ENCODE results near the gene AIRE. TPM values are rescaled to one million over a fixed set of nuclear protein-coding genes. Genes with fewer than 3 reads are reported as not detected.

Gene AIRE
- total and polyA plus RNA-seq, 3 experiments from 2014 or later: 0.22 TPM; not detected in 2

- Mint-ChIP-seq H3K4me3 (no peak overlapping the region), H3K36me3 (peaks cover 0 to 48% (median 0%) of the 10 kb centered on the region in 3 donors), H3K4me1 (no peaks in the 10 kb centered on the region), H3K27me3 (no peaks in the 10 kb centered on the region), H3K9me3 (no peaks in the 10 kb centered on the region), H3K27ac (no peak overlapping the region)
- Histone ChIP-seq H3K4me3 (ENCODE audit: low read length) (no peak overlapping the region), H3K27ac (ENCODE audit: low read depth, low read length) (no peak overlapping the region), H3K36me3 (ENCODE audit: insufficient read depth, low read length) (peaks cover 5% of the 10 kb centered on the region), H3K4me1 (ENCODE audit: insufficient read depth, low read length) (no peaks in the 10 kb centered on the region), H3K27me3 (ENCODE audit: insufficient read depth, low read length, poor library complexity, severe bottlenecking) (no peaks in the 10 kb centered on the region), H3K9me3 (ENCODE audit: low read length) (no peaks in the 10 kb centered on the region)
- POLR2A ChIA-PET: no interaction called here
- DNase-seq: no peak
- CTCF ChIA-PET: no interaction called here
Measured at GRCh38 chr21:44317871-44318270, 32.2 kb downstream of the AIRE start.

- Mint-ChIP-seq H3K27me3 (no peaks in the 10 kb centered on the region), H3K9me3 (no peaks in the 10 kb centered on the region), H3K4me1 (no peaks in the 10 kb centered on the region), H3K27ac (no peak overlapping the region), H3K4me3 (no peak overlapping the region), H3K36me3 (peaks cover 0 to 50% (median 0%) of the 10 kb centered on the region in 3 donors)
- H3K36me3 ChIP-seq (ENCODE audit: insufficient read depth, low read length): peaks cover 5% of the 10 kb centered on the region
- DNase-seq: no peak
- no peak overlapping the region for H3K4me3 ChIP-seq (ENCODE audit: low read length)
- H3K27ac ChIP-seq (ENCODE audit: low read depth, low read length): no peak overlapping the region
- ChIA-PET POLR2A (interaction anchor here (0.6 kb wide), 1 partner anchor 1083 kb away, joined by 4 read pairs; no protein-coding TSS in a partner anchor), CTCF (no interaction called here)
- no peaks in the 10 kb centered on the region for H3K4me1 ChIP-seq (ENCODE audit: insufficient read depth, low read length)
- H3K9me3 ChIP-seq (ENCODE audit: low read length): no peaks in the 10 kb centered on the region
- H3K27me3 ChIP-seq (ENCODE audit: insufficient read depth, low read length, poor library complexity, severe bottlenecking): no peaks in the 10 kb centered on the region
Measured at GRCh38 chr21:44318489-44319285, 33.0 kb downstream of the AIRE start.

DNA sequence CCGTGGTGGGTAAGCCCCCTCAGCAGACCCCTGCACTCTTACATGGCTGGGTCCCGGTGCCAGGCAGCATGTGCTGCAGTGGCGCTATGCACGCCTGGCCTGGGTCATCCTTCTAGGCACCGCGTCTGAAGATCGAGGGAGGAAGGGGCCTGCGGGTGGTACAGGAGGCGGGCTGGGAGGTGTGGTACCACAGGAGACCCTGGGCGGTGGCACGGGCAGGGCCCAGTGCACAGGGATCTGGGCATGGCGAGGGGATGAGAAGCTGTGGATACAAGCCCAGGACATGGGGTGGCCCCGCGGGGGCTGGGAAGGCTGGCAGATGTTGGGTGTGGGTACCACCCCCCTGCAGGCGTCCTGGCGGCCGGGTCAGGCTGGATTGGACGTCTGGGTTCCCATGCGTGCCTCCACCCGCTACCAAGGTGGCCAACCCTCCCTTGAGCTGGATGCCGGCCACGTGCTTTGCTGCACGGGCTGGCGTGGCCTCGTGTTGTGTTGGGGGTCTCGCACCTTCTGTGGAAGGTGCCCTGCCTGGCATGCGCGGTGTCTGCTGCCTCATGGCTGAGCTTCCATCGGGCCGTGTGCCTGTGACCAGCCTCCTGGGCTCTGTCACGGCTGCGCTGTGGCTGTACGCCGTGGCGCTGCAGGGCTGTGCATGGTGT lies 33.9 kb downstream of the AIRE start:
- Histone ChIP-seq H3K36me3 (ENCODE audit: insufficient read depth, low read length) (peaks cover 5% of the 10 kb centered on the region), H3K9me3 (ENCODE audit: low read length) (no peaks in the 10 kb centered on the region), H3K4me3 (ENCODE audit: low read length) (no peak overlapping the region), H3K27me3 (ENCODE audit: insufficient read depth, low read length, poor library complexity, severe bottlenecking) (no peaks in the 10 kb centered on the region), H3K27ac (ENCODE audit: low read depth, low read length) (no peak overlapping the region), H3K4me1 (ENCODE audit: insufficient read depth, low read length) (no peaks in the 10 kb centered on the region)
- H3K36me3 Mint-ChIP-seq: peaks cover 0 to 53% (median 0%) of the 10 kb centered on the region in 3 donors
- CTCF ChIA-PET: interaction anchor here (0.5 kb wide), 1 partner anchor 109 kb away, joined by 4 read pairs; no protein-coding TSS in a partner anchor
- no peak for DNase-seq
- H3K9me3 Mint-ChIP-seq: no peaks in the 10 kb centered on the region
- H3K4me3 Mint-ChIP-seq: no peak overlapping the region
- POLR2A ChIA-PET: no interaction called here
- H3K27me3 Mint-ChIP-seq: no peaks in the 10 kb centered on the region
- H3K27ac Mint-ChIP-seq: peak overlapping the region in 1 of 8 donors; percentile 38
- no peaks in the 10 kb centered on the region for H3K4me1 Mint-ChIP-seq

DNA sequence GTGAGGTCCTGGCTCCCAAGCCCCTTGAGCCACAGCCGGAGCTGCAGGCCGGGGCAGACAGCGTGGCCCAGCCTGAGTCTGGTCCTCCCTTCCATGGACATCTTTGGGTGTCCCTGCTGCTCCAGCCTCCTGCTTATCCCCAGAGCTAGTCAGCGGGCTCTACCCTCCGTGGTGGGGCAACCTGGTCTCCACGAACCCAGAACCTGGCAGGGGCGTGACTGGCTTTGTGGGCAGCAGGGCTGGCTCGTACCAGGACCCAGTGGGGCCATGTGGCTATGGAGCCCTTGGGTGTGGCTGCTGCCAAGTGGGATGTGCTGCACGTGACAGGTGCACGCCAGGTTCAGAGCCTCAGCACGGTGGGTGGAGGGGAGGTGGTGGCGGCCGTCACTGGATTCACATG lies 35.2 kb downstream of the AIRE start:
- Histone ChIP-seq H3K9me3 (ENCODE audit: low read length) (no peaks in the 10 kb centered on the region), H3K4me3 (ENCODE audit: low read length) (no peak overlapping the region), H3K36me3 (ENCODE audit: insufficient read depth, low read length) (peaks cover 5% of the 10 kb centered on the region), H3K27ac (ENCODE audit: low read depth, low read length) (no peak overlapping the region), H3K4me1 (ENCODE audit: insufficient read depth, low read length) (no peaks in the 10 kb centered on the region), H3K27me3 (ENCODE audit: insufficient read depth, low read length, poor library complexity, severe bottlenecking) (no peaks in the 10 kb centered on the region)
- Mint-ChIP-seq H3K27me3 (no peaks in the 10 kb centered on the region), H3K4me3 (no peak overlapping the region), H3K36me3 (peaks cover 0 to 54% (median 0%) of the 10 kb centered on the region in 3 donors), H3K9me3 (no peaks in the 10 kb centered on the region), H3K4me1 (no peaks in the 10 kb centered on the region), H3K27ac (no peak overlapping the region)
- DNase-seq: no peak
- CTCF ChIA-PET: no interaction called here
- POLR2A ChIA-PET: interaction anchor here (1.0 kb wide), 1 partner anchor 14 kb away, joined by 4 read pairs; no protein-coding TSS in a partner anchor

GRCh38 chr21:44321846-44322450 lies 36.3 kb downstream of the AIRE start:
- Histone ChIP-seq H3K4me1 (ENCODE audit: insufficient read depth, low read length) (no peaks in the 10 kb centered on the region), H3K36me3 (ENCODE audit: insufficient read depth, low read length) (peaks cover 5% of the 10 kb centered on the region), H3K27ac (ENCODE audit: low read depth, low read length) (no peak overlapping the region), H3K4me3 (ENCODE audit: low read length) (no peak overlapping the region), H3K9me3 (ENCODE audit: low read length) (no peaks in the 10 kb centered on the region), H3K27me3 (ENCODE audit: insufficient read depth, low read length, poor library complexity, severe bottlenecking) (no peaks in the 10 kb centered on the region)
- DNase-seq: no peak
- Mint-ChIP-seq H3K27ac (no peak overlapping the region), H3K4me3 (no peak overlapping the region), H3K36me3 (peaks cover 0 to 53% (median 0%) of the 10 kb centered on the region in 3 donors), H3K4me1 (no peaks in the 10 kb centered on the region), H3K9me3 (no peaks in the 10 kb centered on the region), H3K27me3 (no peaks in the 10 kb centered on the region)
- CTCF ChIA-PET: no interaction called here
- POLR2A ChIA-PET: no interaction called here

GRCh38 chr21:44322621-44323325 lies 37.1 kb downstream of the AIRE start:
- peaks cover 3% of the 10 kb centered on the region for H3K36me3 ChIP-seq (ENCODE audit: insufficient read depth, low read length)
- CTCF ChIA-PET: interaction anchor here (1.2 kb wide), 1 partner anchor 8 kb away, joined by 3 read pairs; no protein-coding TSS in a partner anchor
- DNase-seq: no peak
- Mint-ChIP-seq H3K27me3 (no peaks in the 10 kb centered on the region), H3K4me1 (no peaks in the 10 kb centered on the region), H3K36me3 (peaks cover 0 to 52% (median 0%) of the 10 kb centered on the region in 3 donors), H3K9me3 (no peaks in the 10 kb centered on the region), H3K27ac (peak overlapping the region in 1 of 8 donors; percentile 64), H3K4me3 (no peak overlapping the region)
- H3K27ac ChIP-seq (ENCODE audit: low read depth, low read length): no peak overlapping the region
- no peak overlapping the region for H3K4me3 ChIP-seq (ENCODE audit: low read length)
- H3K4me1 ChIP-seq (ENCODE audit: insufficient read depth, low read length): no peaks in the 10 kb centered on the region
- H3K9me3 ChIP-seq (ENCODE audit: low read length): no peaks in the 10 kb centered on the region
- no peaks in the 10 kb centered on the region for H3K27me3 ChIP-seq (ENCODE audit: insufficient read depth, low read length, poor library complexity, severe bottlenecking)
- POLR2A ChIA-PET: no interaction called here

GRCh38 chr21:44323591-44323990 lies 37.9 kb downstream of the AIRE start:
- Histone ChIP-seq H3K27ac (ENCODE audit: low read depth, low read length) (no peak overlapping the region), H3K27me3 (ENCODE audit: insufficient read depth, low read length, poor library complexity, severe bottlenecking) (no peaks in the 10 kb centered on the region), H3K4me1 (ENCODE audit: insufficient read depth, low read length) (no peaks in the 10 kb centered on the region), H3K36me3 (ENCODE audit: insufficient read depth, low read length) (no peaks in the 10 kb centered on the region), H3K9me3 (ENCODE audit: low read length) (no peaks in the 10 kb centered on the region), H3K4me3 (ENCODE audit: low read length) (no peak overlapping the region)
- Mint-ChIP-seq H3K4me3 (no peak overlapping the region), H3K36me3 (peaks cover 0 to 51% (median 0%) of the 10 kb centered on the region in 3 donors), H3K27ac (no peak overlapping the region), H3K27me3 (no peaks in the 10 kb centered on the region), H3K9me3 (no peaks in the 10 kb centered on the region), H3K4me1 (no peaks in the 10 kb centered on the region)
- POLR2A ChIA-PET: no interaction called here
- CTCF ChIA-PET: interaction anchor here (1.2 kb wide), 1 partner anchor 9 kb away, joined by 3 read pairs; no protein-coding TSS in a partner anchor
- no peak for DNase-seq
